Stimulated activated CD4-positive, alpha-beta T cell treated with anti-CD3 and anti-CD28 coated beads, Interleukin-1b, Interleukin-23, amount 100 ng/mL, for 48 hours (primary cell): ENCODE results near the gene MALRD1.

Experiments
- DNase-seq: peaks from one replicate; pipeline ENCODE4 v3.0.0-alpha.2; 2020

The MALRD1 gene

GRCh38 chr10:19245889-19246752 is 197.5 kb downstream of the MALRD1 start:
- no peak for DNase-seq

GRCh38 chr10:19247843-19248242 is 199.2 kb downstream of the MALRD1 start:
- no peak for DNase-seq

- DNase-seq = no peak
Observed at GRCh38 chr10:19250546-19250945, 201.9 kb downstream of the MALRD1 start.

- no peak for DNase-seq
Observed at GRCh38 chr10:19252531-19252930, 203.9 kb downstream of the MALRD1 start.

- DNase-seq = no peak
Observed at GRCh38 chr10:19256331-19256730, 207.7 kb downstream of the MALRD1 start.

GRCh38 chr10:19263262-19263661 is 214.7 kb downstream of the MALRD1 start:
- DNase-seq = no peak

- no peak for DNase-seq
Observed at GRCh38 chr10:19283285-19283684, 234.7 kb downstream of the MALRD1 start.

GRCh38 chr10:19283786-19284185 is 235.2 kb downstream of the MALRD1 start:
- DNase-seq = no peak

GRCh38 chr10:19290770-19291169 is 242.2 kb downstream of the MALRD1 start:
- no peak for DNase-seq

- DNase-seq = no peak
Observed at GRCh38 chr10:19294233-19294632, 245.6 kb downstream of the MALRD1 start.

- no peak for DNase-seq
Observed at GRCh38 chr10:19299645-19300044, 251.0 kb downstream of the MALRD1 start.

GRCh38 chr10:19302117-19302516 is 253.5 kb downstream of the MALRD1 start:
- no peak for DNase-seq

GRCh38 chr10:19310066-19310465 is 261.5 kb downstream of the MALRD1 start:
- no peak for DNase-seq

- DNase-seq = no peak
Observed at GRCh38 chr10:19316204-19316870, 267.7 kb downstream of the MALRD1 start.

GRCh38 chr10:19317952-19318351 is 269.4 kb downstream of the MALRD1 start:
- no peak for DNase-seq

- no peak for DNase-seq
Observed at GRCh38 chr10:19325581-19325980, 277.0 kb downstream of the MALRD1 start.

GRCh38 chr10:19328582-19328981 is 280.0 kb downstream of the MALRD1 start:
- no peak for DNase-seq

GRCh38 chr10:19329475-19329874 is 280.9 kb downstream of the MALRD1 start:
- no peak for DNase-seq

GRCh38 chr10:19332304-19332703 is 283.7 kb downstream of the MALRD1 start:
- DNase-seq = no peak

- DNase-seq = no peak
Observed at GRCh38 chr10:19333631-19334030, 285.0 kb downstream of the MALRD1 start.

GRCh38 chr10:19347621-19348020 is 299.0 kb downstream of the MALRD1 start:
- DNase-seq = no peak

- no peak for DNase-seq
Observed at GRCh38 chr10:19367176-19367575, 318.6 kb downstream of the MALRD1 start.

- DNase-seq = no peak
Observed at GRCh38 chr10:19373988-19374387, 325.4 kb downstream of the MALRD1 start.

GRCh38 chr10:19385846-19386450 is 337.3 kb downstream of the MALRD1 start:
- no peak for DNase-seq
